Hepatocyte (in vitro differentiated cells): Measurements from ENCODE around the gene NCOA6.

Experiments
- CTCF ChIP-seq: fragments of 200-600 bp; sonication (generic); IDR thresholded peaks from 2 replicates; pipeline ENCODE4 v1.5.1; 2016; ENCODE audit warnings: antibody characterized with exemption, mild to moderate bottlenecking; ENCODE audit not compliant: poor library complexity
- EZH2 ChIP-seq: fragments of 200-600 bp; sonication (generic); IDR thresholded peaks from 2 replicates; pipeline ENCODE4 v1.6.1; 2016; ENCODE audit warnings: antibody characterized with exemption, mild to moderate bottlenecking, borderline replicate concordance
- EZH2phosphoT487 ChIP-seq: fragments of 200-600 bp; sonication (generic); IDR thresholded peaks from one replicate; pipeline ENCODE4 v1.6.1; 2018; ENCODE audit warnings: antibody characterized with exemption, mild to moderate bottlenecking, low read depth, moderate library complexity; ENCODE audit not compliant: unreplicated experiment, severe bottlenecking

GRCh38 chr20:34817801-34818200 is 7.7 kb downstream of the NCOA6 start:
- TF ChIP-seq CTCF, result no peak
- no peak for TF ChIP-seq EZH2
- no peak for TF ChIP-seq EZH2phosphoT487
